CD4-positive, alpha-beta T cell treated with Interleukin-15 for 4 hours (primary cell): ENCODE results near the gene ZMPSTE24.

Experiments used
- DNase-seq: peaks from one replicate; pipeline ENCODE4 v3.0.0-alpha.2; 2020; ENCODE audit warnings: low spot score

The ZMPSTE24 gene

GRCh38 chr1:40264354-40264781 lies 6.3 kb downstream of the ZMPSTE24 start:
- DNase-seq: no peak

GRCh38 chr1:40265298-40265697 lies 7.3 kb downstream of the ZMPSTE24 start:
- DNase-seq: no peak

GRCh38 chr1:40265919-40266318 lies 7.9 kb downstream of the ZMPSTE24 start:
- DNase-seq: no peak

- no peak for DNase-seq
Measured at GRCh38 chr1:40266786-40267535, 8.9 kb downstream of the ZMPSTE24 start.

- DNase-seq: no peak
Measured at GRCh38 chr1:40267767-40268187, 9.7 kb downstream of the ZMPSTE24 start.

GRCh38 chr1:40268211-40268610 lies 10.2 kb downstream of the ZMPSTE24 start:
- no peak for DNase-seq

- DNase-seq: no peak
Measured at GRCh38 chr1:40270152-40270834, 12.3 kb downstream of the ZMPSTE24 start.

GRCh38 chr1:40272653-40273213 lies 14.7 kb downstream of the ZMPSTE24 start:
- DNase-seq: no peak

GRCh38 chr1:40273547-40274166 lies 15.6 kb downstream of the ZMPSTE24 start:
- DNase-seq: no peak

GRCh38 chr1:40274331-40274730 lies 16.3 kb downstream of the ZMPSTE24 start:
- no peak for DNase-seq

GRCh38 chr1:40276122-40276521 lies 18.1 kb downstream of the ZMPSTE24 start:
- DNase-seq: no peak

- DNase-seq: no peak
Measured at GRCh38 chr1:40281853-40282252, 23.8 kb downstream of the ZMPSTE24 start.

- no peak for DNase-seq
Measured at GRCh38 chr1:40291293-40291692, 33.3 kb downstream of the ZMPSTE24 start.

- DNase-seq: no peak
Measured at GRCh38 chr1:40299366-40300248, 41.6 kb downstream of the ZMPSTE24 start.

GRCh38 chr1:40300249-40300567 lies 42.2 kb downstream of the ZMPSTE24 start:
- DNase-seq: no peak

- DNase-seq: no peak
Measured at GRCh38 chr1:40300651-40301050, 42.6 kb downstream of the ZMPSTE24 start.

- no peak for DNase-seq
Measured at GRCh38 chr1:40301066-40301465, 43.0 kb downstream of the ZMPSTE24 start.

- no peak for DNase-seq
Measured at GRCh38 chr1:40301541-40302299, 43.7 kb downstream of the ZMPSTE24 start.

GRCh38 chr1:40302475-40302874 lies 44.4 kb downstream of the ZMPSTE24 start:
- DNase-seq: no peak

GRCh38 chr1:40303051-40303771 lies 45.2 kb downstream of the ZMPSTE24 start:
- DNase-seq: no peak
